Adrenal gland (tissue), 12 donors: Measurements from ENCODE around the gene RPTN. TPM values are rescaled to one million over a fixed set of nuclear protein-coding genes. Genes with fewer than 3 reads are reported as not detected.
A peak's percentile ranks its signal among the peaks of the same experiment; 100 is the strongest.

Experiments
- DNase-seq, 7 donors: peaks; one replicate each; pipeline ENCODE4 v3.0.0-alpha.2; 2019 to 2020
- H3K27ac ChIP-seq, 5 donors: fragments of 200-600 bp; sonication (generic) in 4 of 5; 1 replicate in 3 of 5; 2 replicates in 2 of 5; pipeline versions ENCODE4 v1.5.1 to v1.8.0; 2016 to 2020; ENCODE audit warnings: mild to moderate bottlenecking in 1 of 5
- H3K27me3 ChIP-seq: fragments of 200-600 bp; 2 replicates; pipeline ENCODE4 v1.8.0; 2021
- H3K36me3 ChIP-seq, 2 donors: fragments of 200-600 bp; replicated peaks in 1 of 2; 1 replicate in 1 of 2; 2 replicates in 1 of 2; pipeline versions ENCODE4 v1.5.1 to v1.8.0; 2018 to 2022
- H3K4me1 ChIP-seq, 2 donors: fragments of 200-600 bp; replicated peaks in 1 of 2; 1 replicate in 1 of 2; 2 replicates in 1 of 2; pipeline versions ENCODE4 v1.5.1 to v1.8.0; 2018 to 2021
- H3K4me3 ChIP-seq, 4 donors: fragments of 200-600 bp; sonication (generic) in 3 of 4; one replicate each; pipeline ENCODE4 v1.5.1; 2016 to 2018
- H3K9me3 ChIP-seq, 3 donors: fragments of 200-600 bp; sonication (generic) in 1 of 3; replicated peaks in 1 of 3; 1 replicate in 2 of 3; 2 replicates in 1 of 3; pipeline versions ENCODE4 v1.5.1 to v1.8.0; 2016 to 2021
- CTCF ChIP-seq, 6 experiments: fragments of 450-650 bp in 4 of 6; fragments of 200-600 bp in 2 of 6; sonication (generic) in 1 of 6; IDR thresholded peaks; 1 replicate in 5 of 6; 2 replicates in 1 of 6; pipeline versions ENCODE4 v1.5.1 to v1.8.0; 2016 to 2021; ENCODE audit warnings: antibody characterized with exemption in 6 of 6, mild to moderate bottlenecking in 2 of 6, moderate library complexity in 1 of 6
- POLR2A ChIP-seq, 2 donors: fragments of 450-650 bp; IDR thresholded peaks; one replicate each; pipeline ENCODE4 v1.6.1; 2017; ENCODE audit warnings: antibody characterized with exemption in 2 of 2, mild to moderate bottlenecking in 2 of 2, moderate library complexity in 1 of 2
- WGBS, 4 donors: extraction: QIAGEN DNeasy Blood & Tissue Kit in 2 of 4; methylation state at CpG; one replicate each; pipeline versions ENCODE4 v1.1.5 to v1.1.7; 2013 to 2017; 5-methylcytosine and 5-hydroxymethylcytosine counted together
- intact Hi-C, 2 donors: fragments of 100-400 bp; cut with DNase I; formaldehyde crosslinking; loops; one replicate each; pipeline versions ENCODE4 v1.14.1 to v1.15.0; 2022 to 2023
- polyA plus RNA-seq, 3 donors: library from polyadenylated mRNA; stranded (reverse); fragments of 200-250 nt in 2 of 3; fragments of 350-450 nt in 1 of 3; fragmentation: Illumina TruSeq in 1 of 3; extraction: RNeasy Lipid Tissue Mini Kit (QIAGEN cat#74804) in 1 of 3; gene quantifications; one replicate each; pipeline ENCODE4 v1.2.3, GENCODE V29; 2013 to 2014
- total RNA-seq, 9 donors: library from RNA; depleted of rRNA in 4 of 9; stranded (reverse); fragments of >200 nt in 4 of 9; fragments of 120-200 nt in 1 of 9; fragmentation: NEBNext Ultra II Directional in 1 of 9; extraction: Animal tissue kit (Norgen Biotek cat#: 25700) in 1 of 9; gene quantifications; one replicate each; pipeline versions ENCODE4 v1.1.0 to v1.2.4, GENCODE V29; 2013 to 2023
- donor health status: healthy with polysubstance abuse.
- donor health status: Bipolar disorder and iron deficiency.
- donor health status: DM: yes; HTN: yes; CAD: no.
- donor health status: DM: no; HTN: no; CAD: no.
- donor health status: DM: no; HTN: no; CAD: no.
- donor health status: DM: yes; HTN: yes; CAD: no.

Gene RPTN
- total and polyA plus RNA-seq, 12 donors: not detected

GRCh38 chr1:152179566-152179965 is 20.5 kb upstream of the RPTN start:
- Histone ChIP-seq H3K9me3 (no peaks in the 10 kb centered on the region), H3K36me3 (no peaks in the 10 kb centered on the region), H3K27ac (no peak overlapping the region), H3K4me3 (no peak overlapping the region), H3K27me3 (no peaks in the 10 kb centered on the region), H3K4me1 (no peaks in the 10 kb centered on the region)
- no peak for DNase-seq
- no peak for TF ChIP-seq POLR2A (IDR thresholded peaks at IDR 0.05)
- no peak for TF ChIP-seq CTCF (IDR thresholded peaks at IDR 0.05)
- 66 to 82% (median 76%) methylated on average over 1 of the region's 1 CpG for WGBS, 4 donors
- intact Hi-C loops: no loop called here

DNA sequence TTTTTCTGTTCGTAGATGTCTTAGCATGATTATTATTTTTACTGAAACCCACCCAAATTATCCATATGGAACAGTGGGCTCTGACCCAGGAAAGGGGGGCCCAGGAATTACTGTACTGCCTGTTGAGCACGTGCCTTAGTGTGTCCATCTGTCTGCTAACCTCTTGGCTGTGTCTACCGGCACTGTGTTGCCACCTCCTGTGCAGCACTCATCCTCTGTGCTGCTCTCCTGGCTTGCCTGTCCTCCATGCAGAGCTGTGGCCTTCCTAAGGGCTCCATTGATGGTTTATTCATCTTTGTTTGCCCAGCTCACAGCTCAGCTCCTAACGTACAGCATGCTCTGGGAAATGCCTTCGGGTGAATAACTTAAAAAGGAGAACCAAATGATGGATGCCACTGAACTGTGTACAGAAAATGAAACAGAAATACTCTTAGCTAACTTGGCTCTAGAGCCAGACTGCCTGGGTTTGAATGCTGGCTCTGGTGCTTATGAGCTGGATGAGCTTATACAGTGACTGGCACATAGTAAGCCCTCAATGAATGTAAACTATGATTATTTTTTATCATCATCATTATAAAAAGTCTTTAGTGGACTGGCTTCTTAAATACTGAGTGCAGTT is 11.4 kb upstream of the RPTN start:
- intact Hi-C loops: no loop called here
- no peak overlapping the region for H3K27ac ChIP-seq
- no peaks in the 10 kb centered on the region for H3K27me3 ChIP-seq
- H3K4me3 ChIP-seq: no peak overlapping the region
- H3K9me3 ChIP-seq: no peaks in the 10 kb centered on the region
- TF ChIP-seq CTCF (IDR thresholded peaks at IDR 0.05): no peak
- TF ChIP-seq POLR2A (IDR thresholded peaks at IDR 0.05): no peak
- H3K4me1 ChIP-seq: peaks cover 3 to 18% of the 10 kb centered on the region in 2 donors
- WGBS, 4 donors: 59 to 66% (median 63%) methylated on average over 5 of the region's 5 CpGs
- no peaks in the 10 kb centered on the region for H3K36me3 ChIP-seq
- no peak for DNase-seq

DNA sequence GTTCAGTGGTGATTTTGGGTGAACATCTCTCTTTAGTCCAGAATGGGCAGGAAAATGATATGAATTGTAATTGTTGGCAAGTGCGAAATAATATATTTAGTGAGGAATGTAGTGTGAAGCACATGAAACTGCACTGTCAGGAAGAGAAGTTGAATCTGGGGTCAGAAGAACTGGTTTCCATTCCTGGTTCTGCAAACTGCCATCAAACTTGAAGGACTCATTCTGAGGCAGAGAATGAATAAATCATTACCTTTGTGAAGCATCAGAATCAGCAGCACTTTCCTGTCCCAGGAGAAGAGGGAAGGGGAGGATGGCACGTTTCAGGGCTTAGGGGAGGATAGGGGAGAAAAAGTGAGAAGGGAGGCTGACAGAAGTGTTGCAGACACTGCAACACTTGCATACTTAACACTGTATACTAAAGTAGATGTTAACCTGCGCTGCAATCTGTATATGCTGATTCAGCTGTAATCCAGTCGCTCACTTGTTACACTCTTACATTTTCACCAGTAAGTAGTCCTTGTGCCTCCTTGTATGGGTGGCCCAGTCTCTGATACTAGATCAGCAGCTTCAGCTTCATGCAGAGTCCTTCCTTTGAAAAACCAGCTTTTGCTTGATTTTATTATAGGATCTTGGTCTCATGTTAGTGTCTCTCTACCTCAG is 10.5 kb upstream of the RPTN start:
- WGBS, 4 donors: 65 to 76% (median 72%) methylated on average over 4 of the region's 4 CpGs
- no peaks in the 10 kb centered on the region for H3K27me3 ChIP-seq
- DNase-seq: no peak
- intact Hi-C loops: no loop called here
- no peaks in the 10 kb centered on the region for H3K36me3 ChIP-seq
- TF ChIP-seq POLR2A (IDR thresholded peaks at IDR 0.05): no peak
- no peak for TF ChIP-seq CTCF (IDR thresholded peaks at IDR 0.05)
- H3K4me1 ChIP-seq: peaks cover 3 to 18% of the 10 kb centered on the region in 2 donors
- H3K27ac ChIP-seq: peak overlapping the region in 1 of 5 donors; percentile 77
- H3K9me3 ChIP-seq: no peaks in the 10 kb centered on the region
- no peak overlapping the region for H3K4me3 ChIP-seq

GRCh38 chr1:152168535-152168868 is 9.5 kb upstream of the RPTN start:
- Histone ChIP-seq H3K4me3 (no peak overlapping the region), H3K27me3 (no peaks in the 10 kb centered on the region), H3K36me3 (no peaks in the 10 kb centered on the region), H3K9me3 (no peaks in the 10 kb centered on the region), H3K4me1 (peaks cover 3 to 18% of the 10 kb centered on the region in 2 donors), H3K27ac (peak overlapping the region in 1 of 5 donors; percentile 77)
- intact Hi-C loops: no loop called here
- no peak for DNase-seq
- 33 to 58% (median 42%) methylated on average over 1 of the region's 1 CpG for WGBS, 4 donors
- no peak for TF ChIP-seq POLR2A (IDR thresholded peaks at IDR 0.05)
- TF ChIP-seq CTCF (IDR thresholded peaks at IDR 0.05): no peak
